ENCODE data around the gene HBE1. TPM values are rescaled to one million over a fixed set of nuclear protein-coding genes. Genes with fewer than 3 reads are reported as not detected.
"Not testable (repeated sequence)": the region's sequence is repeated elsewhere in the genome, so short reads cannot be mapped to it uniquely, and the experiment has no call there.

The HBE1 gene
- total and polyA plus RNA-seq, 2 of the 8 experiments (the other 6 are each of a cell fraction or from before 2014, with no cell fraction given) = 0.39 TPM; not detected in 1

GRCh38 chr11:5313326-5314023 is 43.7 kb upstream of the HBE1 start:
- H3K14ac ChIP-seq (ENCODE audit: insufficient read length); H3K18ac ChIP-seq (ENCODE audit: extremely low read depth, low read length); POLR2A ChIA-PET (ENCODE audit: partially characterized antibody); H3K23ac ChIP-seq (ENCODE audit: insufficient read length); H2BK12ac ChIP-seq (ENCODE audit: low read depth, low read length); H3K4me3 ChIP-seq (ENCODE audit: extremely low read depth in 1 of 4, insufficient read depth in 2 of 4, low read depth in 3 of 4, low read length in 4 of 4); H3K79me2 ChIP-seq (ENCODE audit: control insufficient read depth in 1 of 2, insufficient read depth in 2 of 2, low read length in 2 of 2); H2BK20ac ChIP-seq (ENCODE audit: low read length); H2AFZ ChIP-seq (ENCODE audit: low read length); H3K4me2 ChIP-seq (ENCODE audit: insufficient read depth in 1 of 2, low read depth in 2 of 2, low read length in 2 of 2); H3K79me1 ChIP-seq (ENCODE audit: low read depth, low read length); H3K23me2 ChIP-seq (ENCODE audit: low read depth, low read length); FAIRE-seq; H3K9me3 ChIP-seq (ENCODE audit: insufficient read depth in 2 of 2, low read depth in 1 of 2, low read length in 1 of 2); H3K36me3 ChIP-seq (ENCODE audit: control insufficient read depth in 2 of 4, insufficient read depth in 4 of 4, low read length in 3 of 4); H4K8ac ChIP-seq (ENCODE audit: extremely low read depth, insufficient read depth, low read length); H4K91ac ChIP-seq (replicated peaks; ENCODE audit: insufficient read length, low read length); H2BK15ac ChIP-seq (ENCODE audit: low read length); H2AK5ac ChIP-seq (ENCODE audit: low read depth, low read length); H3K27ac ChIP-seq (ENCODE audit: low read depth, low read length); H3K4me1 ChIP-seq (replicated peaks in 1 of 4; ENCODE audit: control insufficient read depth in 3 of 4, insufficient read depth in 4 of 4, low read length in 3 of 4); H2BK120ac ChIP-seq (replicated peaks; ENCODE audit: low read depth, low read length); H4K20me1 ChIP-seq (replicated peaks in 1 of 2; ENCODE audit: control insufficient read depth in 1 of 2, insufficient read depth in 2 of 2, low read length in 2 of 2); DNase-seq (ENCODE audit: low read depth in 1 of 2, low spot score in 2 of 2); H3K27me3 ChIP-seq (replicated peaks in 1 of 4; ENCODE audit: control insufficient read depth in 3 of 4, extremely low read depth in 1 of 4, insufficient read depth in 3 of 4, low read length in 3 of 4); H2BK5ac ChIP-seq (ENCODE audit: low read depth, low read length); H3K4ac ChIP-seq (replicated peaks; ENCODE audit: insufficient read length, low read depth, low read length); H3K56ac ChIP-seq (replicated peaks; ENCODE audit: insufficient read length, low read depth, low read length); H3K9ac ChIP-seq (replicated peaks in 1 of 4; ENCODE audit: extremely low read depth in 1 of 4, low read depth in 3 of 4, low read length in 3 of 4); H4K5ac ChIP-seq (ENCODE audit: insufficient read length, low read depth, low read length): not testable (repeated sequence)
- CTCF ChIA-PET (ENCODE audit: partially characterized antibody) = interaction anchor here (1.3 kb wide), 1 partner anchor 8 kb away, joined by 3 read pairs; no protein-coding TSS in a partner anchor
- WGBS, 2 experiments (ENCODE audit: extremely low coverage in 1 of 2, insufficient coverage in 1 of 2, insufficient read length in 1 of 2, insufficient replicate concordance in 2 of 2, low coverage in 1 of 2, low lambda C conversion rate in 2 of 2, missing lambda C conversion rate in 1 of 2) = 88% methylated on average over 3 of the region's 3 CpGs; no CpG with 5 or more reads in 1 of the 2 experiments

Measured in H1 (cell line).